GDM1 (cell line): ENCODE measurements around the gene FNDC3A.

Experiments used
- DNase-seq: peaks from one replicate; lab custom pipeline; 2025; lab: John Stamatoyannopoulos, UW

The FNDC3A gene

DNA sequence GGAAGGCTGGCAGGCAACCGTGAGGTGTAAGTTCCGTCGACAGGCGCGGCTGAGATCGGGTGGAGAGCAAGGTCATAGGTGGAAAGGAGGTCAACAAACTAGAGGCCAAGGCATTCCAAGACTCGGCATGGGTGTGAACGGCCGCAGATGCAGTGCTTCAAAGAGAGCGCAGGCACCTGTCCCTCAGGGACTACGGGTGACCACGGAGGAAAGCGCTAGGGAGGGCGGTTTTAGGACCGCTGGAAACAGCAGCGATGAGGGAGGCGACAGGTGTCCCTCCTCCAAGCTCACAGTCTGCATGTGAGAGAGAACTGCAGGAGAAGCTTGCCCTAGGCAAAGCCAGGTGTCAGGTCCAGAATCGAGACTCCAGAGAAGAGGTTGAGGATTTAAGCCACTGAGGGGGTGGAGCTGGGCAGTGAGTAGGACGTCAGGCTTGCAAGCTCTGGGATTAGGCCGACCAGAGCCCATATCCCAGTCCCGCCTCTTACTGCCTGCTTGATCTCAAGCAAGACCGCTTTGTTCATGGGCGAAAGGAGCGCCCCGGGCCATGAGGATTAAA, 242.9 kb downstream of the FNDC3A start:
- no peak for DNase-seq

- DNase-seq, result no peak
These were observed 243.9 kb downstream of the FNDC3A start for GRCh38 chr13:49219647-49220035.

GRCh38 chr13:49220036-49220855, 244.5 kb downstream of the FNDC3A start, which contains the start of gene MLNR:
MLNR (plus strand) TSS chr13:49220338; CDS start chr13:49220338, 0 bp downstream.
- DNase-seq, result no peak

DNA sequence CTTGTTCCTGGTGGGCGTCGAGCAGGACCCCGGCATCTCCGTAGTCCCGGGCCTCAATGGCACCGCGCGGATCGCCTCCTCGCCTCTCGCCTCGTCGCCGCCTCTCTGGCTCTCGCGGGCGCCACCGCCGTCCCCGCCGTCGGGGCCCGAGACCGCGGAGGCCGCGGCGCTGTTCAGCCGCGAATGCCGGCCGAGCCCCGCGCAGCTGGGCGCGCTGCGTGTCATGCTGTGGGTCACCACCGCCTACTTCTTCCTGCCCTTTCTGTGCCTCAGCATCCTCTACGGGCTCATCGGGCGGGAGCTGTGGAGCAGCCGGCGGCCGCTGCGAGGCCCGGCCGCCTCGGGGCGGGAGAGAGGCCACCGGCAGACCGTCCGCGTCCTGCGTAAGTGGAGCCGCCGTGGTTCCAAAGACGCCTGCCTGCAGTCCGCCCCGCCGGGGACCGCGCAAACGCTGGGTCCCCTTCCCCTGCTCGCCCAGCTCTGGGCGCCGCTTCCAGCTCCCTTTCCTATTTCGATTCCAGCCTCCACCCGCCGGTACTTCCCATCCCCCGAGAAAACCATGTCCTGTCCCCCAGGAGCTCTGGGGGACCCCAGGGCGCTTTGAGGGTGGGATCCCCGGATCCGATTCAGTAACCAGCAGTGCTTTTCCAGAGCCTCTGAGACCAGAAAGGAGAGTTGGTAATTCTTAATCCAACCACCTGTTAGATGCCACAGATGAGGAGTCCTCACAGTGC, 245.3 kb downstream of the FNDC3A start:
- DNase-seq, result no peak

DNA sequence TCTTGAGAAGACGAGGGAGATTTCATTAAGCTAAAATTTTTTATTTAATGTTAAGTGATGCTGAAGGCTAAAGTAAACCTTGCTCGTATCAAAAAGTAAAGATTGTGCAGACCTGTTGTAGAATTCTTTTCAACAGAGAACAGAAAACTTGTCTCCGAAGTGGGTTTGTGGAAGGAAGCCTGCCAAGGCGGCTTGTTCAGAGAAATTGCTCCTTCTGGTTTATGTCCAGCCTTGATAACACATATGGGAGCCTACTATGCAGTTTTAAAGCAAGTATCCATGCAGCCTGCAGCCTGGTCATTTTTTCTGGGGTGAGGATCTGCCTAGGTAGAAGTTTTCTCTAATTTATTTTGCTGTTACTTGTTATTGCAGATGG, 245.9 kb downstream of the FNDC3A start:
- DNase-seq, result no peak

GRCh38 chr13:49225223-49226042, 249.7 kb downstream of the FNDC3A start:
- no peak for DNase-seq

DNA sequence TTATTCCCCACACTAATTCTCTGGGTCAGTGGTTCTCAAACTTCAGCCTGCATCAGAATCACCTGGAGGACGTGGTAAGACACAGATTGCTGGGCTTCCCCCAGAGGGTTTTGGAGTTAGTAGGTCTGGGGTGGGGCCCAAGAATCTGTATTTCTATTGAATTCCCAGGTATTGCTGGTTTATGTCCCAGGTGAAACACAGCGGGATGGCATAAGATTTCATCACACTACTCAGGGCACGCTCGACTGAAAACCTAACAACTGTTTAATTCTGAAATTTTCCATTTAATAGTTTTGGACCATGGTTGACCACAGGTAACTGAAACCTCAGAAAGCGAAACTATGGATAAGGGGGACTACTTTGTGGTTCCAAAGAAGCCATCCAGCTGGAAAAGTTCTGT, 250.9 kb downstream of the FNDC3A start:
- DNase-seq, result no peak

GRCh38 chr13:49234741-49235140, 259.0 kb downstream of the FNDC3A start:
- DNase-seq, result no peak

GRCh38 chr13:49235856-49236431, 260.2 kb downstream of the FNDC3A start:
- no peak for DNase-seq

GRCh38 chr13:49238621-49239020, 262.9 kb downstream of the FNDC3A start:
- DNase-seq, result no peak

- DNase-seq, result peak; percentile 40
These were observed 264.3 kb downstream of the FNDC3A start for GRCh38 chr13:49240017-49240416.

DNA sequence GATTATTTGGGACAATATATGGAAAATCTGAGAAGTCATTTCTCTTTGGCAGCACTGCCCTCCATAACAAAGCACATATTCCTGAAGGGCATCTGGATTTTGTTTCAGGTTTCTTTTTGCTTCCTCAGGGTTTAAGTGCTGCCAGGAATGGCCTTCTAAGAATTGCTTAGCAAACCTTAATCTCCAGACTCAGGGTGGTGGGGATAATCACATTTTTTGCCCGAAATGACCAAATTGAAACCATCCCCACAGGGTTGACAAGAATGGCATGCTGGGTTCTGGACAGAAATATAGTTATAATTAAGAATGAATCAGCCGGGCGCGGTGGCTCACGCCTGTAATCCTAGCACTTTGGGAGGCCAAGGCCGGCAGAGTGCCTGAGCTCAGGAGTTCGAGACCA, 265.6 kb downstream of the FNDC3A start:
- no peak for DNase-seq

GRCh38 chr13:49245101-49245500, 269.4 kb downstream of the FNDC3A start:
- DNase-seq, result no peak

DNA sequence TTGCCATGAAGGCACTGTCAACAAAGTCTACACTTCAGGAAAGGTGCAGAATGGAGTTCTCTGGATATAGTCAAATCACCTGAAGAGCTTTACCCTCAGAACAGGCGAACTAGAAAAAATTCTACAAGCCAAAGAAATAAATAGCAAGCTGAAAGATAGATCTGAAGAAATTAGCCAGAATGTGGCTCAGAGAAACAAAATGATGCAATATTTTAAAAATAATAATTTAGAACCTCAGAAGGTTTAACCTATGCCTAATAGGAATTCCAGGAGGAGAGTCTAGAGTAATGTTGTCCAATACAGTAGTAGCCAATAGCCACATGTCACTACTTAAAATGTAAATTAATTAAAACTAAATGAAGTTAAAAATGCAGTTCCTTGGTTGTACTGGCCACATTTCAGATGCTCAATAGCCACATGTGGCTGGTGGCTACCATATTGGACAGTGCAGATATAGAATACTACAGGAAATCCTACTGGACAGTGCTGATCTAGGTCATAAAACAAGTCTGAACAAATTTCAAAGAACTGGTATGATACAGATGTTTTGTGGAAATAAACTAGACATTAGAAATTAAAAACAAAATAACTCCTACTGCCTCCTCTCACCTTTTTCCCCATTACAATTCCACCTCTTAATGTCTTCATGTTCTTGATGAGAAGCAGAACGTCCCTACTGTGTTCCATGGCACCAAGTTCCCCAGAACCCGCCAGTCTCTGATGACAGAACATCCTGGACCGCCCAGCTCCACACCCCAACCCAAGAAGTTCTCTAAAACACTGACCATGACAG, 271.3 kb downstream of the FNDC3A start:
- no peak for DNase-seq

- peak; percentile 93 for DNase-seq
These were observed 272.2 kb downstream of the FNDC3A start, which contains the start of gene CDADC1 for GRCh38 chr13:49247643-49248621. CDADC1 (plus strand) TSS chr13:49247925; CDS start chr13:49248038, 113 bp downstream.

- no peak for DNase-seq
These were observed 272.9 kb downstream of the FNDC3A start for GRCh38 chr13:49248622-49249002.

DNA sequence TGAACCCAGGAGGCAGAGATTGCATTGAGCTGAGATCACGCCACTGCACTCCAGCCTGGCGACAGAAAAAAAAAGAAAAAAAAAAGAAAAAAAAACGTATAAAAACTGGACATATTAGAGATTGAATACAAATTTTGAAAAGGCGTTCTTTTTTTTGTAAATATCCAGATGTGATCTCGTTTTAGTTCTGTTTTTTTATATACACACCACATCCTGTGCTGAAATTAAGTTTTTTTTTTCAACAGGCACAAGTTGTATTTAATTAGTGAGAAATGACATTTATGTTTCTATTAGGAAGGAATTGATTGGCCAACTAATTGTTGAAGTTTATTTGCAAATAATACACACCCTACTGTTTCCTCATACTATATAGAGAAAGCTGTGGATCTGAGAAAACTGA, 275.6 kb downstream of the FNDC3A start:
- DNase-seq, result no peak

DNA sequence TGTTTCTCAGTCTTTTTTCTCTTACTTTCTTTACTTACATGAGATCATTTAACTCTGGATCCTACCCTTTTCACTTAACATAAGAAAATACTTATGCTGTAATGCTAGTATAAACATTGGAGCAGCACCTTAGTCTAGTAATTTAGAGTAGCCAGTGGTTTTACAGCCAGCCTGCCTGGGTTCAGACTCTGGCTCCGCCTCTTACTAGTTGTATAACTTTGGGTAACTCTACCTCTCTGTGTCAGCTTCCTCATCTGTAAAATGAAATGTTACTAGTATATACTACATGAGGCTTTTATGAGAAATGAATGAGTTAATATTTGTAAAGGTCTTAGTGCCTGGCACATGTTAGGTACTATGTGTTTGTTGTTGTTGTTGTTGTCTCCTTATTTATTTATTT, 277.6 kb downstream of the FNDC3A start:
- DNase-seq, result no peak

DNA sequence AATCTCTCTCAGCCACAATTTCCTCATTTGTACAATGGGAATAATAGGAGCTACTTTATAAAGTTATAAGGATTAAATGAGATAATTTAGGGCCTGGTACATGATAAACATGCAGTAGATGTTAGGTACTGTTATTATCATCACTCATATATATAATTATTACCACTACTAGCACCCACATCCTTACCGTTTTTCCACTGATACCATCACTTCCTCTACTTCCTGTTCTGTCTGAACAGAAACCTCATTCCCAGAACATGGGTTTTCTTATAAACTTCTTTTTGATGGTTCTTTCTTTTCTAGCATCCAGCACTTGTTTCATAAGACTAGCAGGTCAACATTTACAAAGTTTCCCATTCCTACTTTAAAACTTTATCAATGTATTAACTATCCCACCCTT, 278.3 kb downstream of the FNDC3A start:
- no peak for DNase-seq

DNA sequence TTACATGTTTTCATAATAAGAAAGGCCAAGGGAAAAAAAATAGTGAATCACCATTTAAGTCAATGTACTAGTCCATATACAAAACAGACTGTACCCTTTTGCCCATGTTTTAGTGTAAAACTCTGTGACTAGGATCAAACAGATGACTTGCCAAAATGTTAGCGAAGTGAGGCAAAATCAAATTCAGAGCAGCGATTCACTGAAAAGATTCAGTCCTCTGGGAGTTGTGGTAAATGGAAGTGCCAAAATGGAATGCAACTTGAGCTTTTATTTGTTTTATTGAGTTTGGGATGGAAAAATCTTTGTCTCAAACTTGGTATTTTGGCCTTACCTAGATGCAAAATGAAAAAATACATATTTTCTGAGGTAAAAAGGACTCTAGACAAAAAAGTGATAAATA, 281.1 kb downstream of the FNDC3A start:
- DNase-seq, result no peak
